CD8-positive, alpha-beta memory T cell (primary cell): Measurements from ENCODE around the gene PSMD1. TPM values are rescaled to one million over a fixed set of nuclear protein-coding genes. Genes with fewer than 3 reads are reported as not detected.

Source experiments
- CTCF ChIA-PET: fragments of 350-600 bp; sonication (Branson Sonifier 250); formaldehyde crosslinking; loops from one replicate; lab custom pipeline; 2021; ENCODE audit warnings: antibody characterized with exemption; lab: Charles Lee
- POLR2A ChIA-PET: fragments of 350-600 bp; sonication (Branson Sonifier 250); formaldehyde crosslinking; loops from one replicate; lab custom pipeline; 2021; ENCODE audit warnings: antibody characterized with exemption; lab: Charles Lee
- DNase-seq, 5 donors: peaks; one replicate each; pipeline versions ENCODE4 v3.0.0 to v3.0.0-alpha.2; 2020 to 2022; ENCODE audit warnings: mixed read lengths in 1 of 5
- H3K27ac ChIP-seq: one replicate; pipeline ENCODE4 v1.7.0; 2013; ENCODE audit warnings: low read depth, mild to moderate bottlenecking, low read length, moderate library complexity
- H3K27me3 ChIP-seq: 2 replicates; pipeline ENCODE4 v1.7.0; 2013; ENCODE audit warnings: low read length, mild to moderate bottlenecking; ENCODE audit not compliant: insufficient read depth, poor library complexity, severe bottlenecking
- H3K36me3 ChIP-seq: 2 replicates; pipeline ENCODE4 v1.7.0; 2013; ENCODE audit warnings: mild to moderate bottlenecking, low read length, moderate library complexity; ENCODE audit not compliant: insufficient read depth
- H3K4me1 ChIP-seq: 2 replicates; pipeline ENCODE4 v1.7.0; 2013; ENCODE audit warnings: mild to moderate bottlenecking, low read length, moderate library complexity; ENCODE audit not compliant: insufficient read depth
- H3K4me3 ChIP-seq: 2 replicates; pipeline ENCODE4 v1.7.0; 2013; ENCODE audit warnings: mild to moderate bottlenecking, low read length
- H3K9me3 ChIP-seq: 2 replicates; pipeline ENCODE4 v1.7.0; 2013; ENCODE audit warnings: mild to moderate bottlenecking, low read length
- H3K27ac Mint-ChIP-seq, 8 donors: one replicate each; pipeline ENCODE4 v1.8.0; 2020 to 2021; ENCODE audit warnings: mixed read lengths in 8 of 8, mild to moderate bottlenecking in 6 of 8, inconsistent platforms in 3 of 8, moderate library complexity in 3 of 8
- H3K27me3 Mint-ChIP-seq, 2 donors: one replicate each; pipeline ENCODE4 v1.8.0; 2020 to 2021; ENCODE audit warnings: mixed read lengths in 2 of 2, mild to moderate bottlenecking in 1 of 2, moderate library complexity in 1 of 2
- H3K36me3 Mint-ChIP-seq, 3 donors: one replicate each; pipeline ENCODE4 v1.8.0; 2020 to 2021; ENCODE audit warnings: mixed read lengths in 3 of 3, inconsistent platforms in 1 of 3, mild to moderate bottlenecking in 1 of 3
- H3K4me1 Mint-ChIP-seq, 3 donors: one replicate each; pipeline ENCODE4 v1.8.0; 2020 to 2021; ENCODE audit warnings: mixed read lengths in 3 of 3, inconsistent platforms in 1 of 3, mild to moderate bottlenecking in 1 of 3
- H3K4me3 Mint-ChIP-seq, 7 donors: one replicate each; pipeline ENCODE4 v1.8.0; 2020 to 2021; ENCODE audit warnings: mixed read lengths in 7 of 7, mild to moderate bottlenecking in 6 of 7, moderate library complexity in 4 of 7, inconsistent platforms in 2 of 7
- H3K9me3 Mint-ChIP-seq, 5 donors: one replicate each; pipeline ENCODE4 v1.8.0; 2020 to 2022; ENCODE audit warnings: mixed read lengths in 5 of 5, mild to moderate bottlenecking in 3 of 5, moderate library complexity in 2 of 5, inconsistent platforms in 1 of 5
- polyA plus RNA-seq: library from polyadenylated mRNA; unstranded; fragments of 300-500 nt; fragmentation: Illumina TruSeq; gene quantifications from one replicate; pipeline ENCODE4 v1.2.3, GENCODE V29; 2021
- total RNA-seq, 2 experiments: library from RNA; stranded (reverse); gene quantifications; one replicate each; pipeline ENCODE4 v1.2.3, GENCODE V29; 2021

PSMD1 gene
- total and polyA plus RNA-seq, 3 experiments from 2014 or later, result 60.6 to 176 (median 164) TPM

DNA sequence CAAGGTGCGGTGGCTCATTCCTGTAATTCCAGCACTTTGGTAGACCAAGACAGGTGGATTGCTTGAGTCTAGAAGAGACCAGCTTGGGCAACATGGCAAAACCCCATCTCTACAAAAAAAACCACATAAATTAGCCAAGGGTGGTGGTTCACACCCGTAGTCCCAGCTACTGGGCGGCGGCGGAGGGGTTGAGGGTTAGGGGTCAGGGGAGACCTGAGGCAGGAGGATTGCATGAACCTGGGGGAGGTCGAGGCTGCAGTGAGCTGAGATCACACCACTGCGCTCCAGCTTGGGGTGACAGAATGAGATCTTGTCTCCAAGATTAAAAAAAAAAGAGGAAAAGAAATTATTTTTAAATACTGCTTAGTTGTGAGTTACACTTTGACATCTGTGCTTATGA, 69.5 kb downstream of the PSMD1 start:
- H3K9me3 ChIP-seq, result no peaks in the 10 kb centered on the region
- no peak overlapping the region for H3K4me3 ChIP-seq
- Mint-ChIP-seq H3K36me3 (peaks cover 0 to 2% (median 1%) of the 10 kb centered on the region in 3 donors), H3K27ac (peak overlapping the region in 1 of 8 donors; percentile 77), H3K4me1 (peaks cover 16 to 26% (median 21%) of the 10 kb centered on the region in 3 donors), H3K27me3 (no peaks in the 10 kb centered on the region), H3K9me3 (no peaks in the 10 kb centered on the region), H3K4me3 (no peak overlapping the region)
- H3K27me3 ChIP-seq, result no peaks in the 10 kb centered on the region
- H3K27ac ChIP-seq, result no peak overlapping the region
- no peaks in the 10 kb centered on the region for H3K4me1 ChIP-seq
- DNase-seq, result no peak
- no peaks in the 10 kb centered on the region for H3K36me3 ChIP-seq
- ChIA-PET CTCF (interaction anchor here (1.1 kb wide), 1 partner anchor 326 kb away, joined by 3 read pairs; no protein-coding TSS in a partner anchor), POLR2A (no interaction called here)

DNA sequence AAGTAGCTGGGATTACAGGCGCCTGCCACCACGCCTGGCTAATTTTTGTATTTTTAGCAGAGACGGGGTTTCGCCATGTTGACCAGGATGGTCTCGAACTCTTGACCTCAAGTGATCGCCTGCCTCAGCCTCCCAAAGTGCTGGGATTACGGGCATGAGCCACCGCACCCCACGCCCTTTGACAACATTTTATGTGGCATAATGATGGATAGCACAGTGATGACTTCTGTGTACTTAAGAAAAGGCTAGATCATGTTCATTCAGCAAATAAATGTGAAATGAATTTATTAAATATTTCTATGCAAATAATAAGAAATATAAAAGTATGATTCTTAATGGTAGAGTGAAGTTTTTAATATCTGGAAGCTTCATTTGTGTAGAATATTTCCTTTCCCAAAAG, 70.8 kb downstream of the PSMD1 start:
- POLR2A ChIA-PET, result no interaction called here
- CTCF ChIA-PET, result no interaction called here
- H3K27me3 ChIP-seq, result no peaks in the 10 kb centered on the region
- no peak for DNase-seq
- no peak overlapping the region for H3K4me3 Mint-ChIP-seq
- no peak overlapping the region for H3K4me3 ChIP-seq
- H3K9me3 ChIP-seq, result no peaks in the 10 kb centered on the region
- H3K27me3 Mint-ChIP-seq, result no peaks in the 10 kb centered on the region
- H3K4me1 ChIP-seq, result no peaks in the 10 kb centered on the region
- H3K4me1 Mint-ChIP-seq, result peaks cover 16 to 26% (median 21%) of the 10 kb centered on the region in 3 donors
- no peaks in the 10 kb centered on the region for H3K36me3 ChIP-seq
- no peak overlapping the region for H3K27ac ChIP-seq
- H3K9me3 Mint-ChIP-seq, result no peaks in the 10 kb centered on the region
- H3K36me3 Mint-ChIP-seq, result peaks cover 0 to 2% (median 1%) of the 10 kb centered on the region in 3 donors
- H3K27ac Mint-ChIP-seq, result peak overlapping the region in 1 of 8 donors; percentile 68

DNA sequence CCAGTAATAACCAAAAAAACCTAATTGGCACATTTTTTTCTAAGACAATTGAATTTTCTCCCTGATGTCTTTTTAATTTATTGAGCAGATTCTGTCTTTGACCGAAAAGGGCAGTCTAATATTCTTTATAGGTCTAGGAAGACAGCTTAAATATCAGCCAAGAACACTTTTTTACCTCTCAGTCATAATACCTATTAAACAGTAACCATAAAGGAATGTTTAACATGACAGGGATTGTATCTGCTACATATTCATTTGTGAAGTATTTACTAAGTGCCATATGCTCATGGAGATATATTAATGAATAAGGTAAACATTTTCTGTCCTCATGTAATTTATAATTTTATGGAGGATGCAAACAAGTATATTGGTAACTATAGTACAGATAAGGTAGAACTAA, 71.3 kb downstream of the PSMD1 start:
- Histone ChIP-seq H3K4me1 (no peaks in the 10 kb centered on the region), H3K9me3 (no peaks in the 10 kb centered on the region), H3K27me3 (no peaks in the 10 kb centered on the region), H3K36me3 (no peaks in the 10 kb centered on the region), H3K4me3 (no peak overlapping the region), H3K27ac (no peak overlapping the region)
- CTCF ChIA-PET, result no interaction called here
- no peaks in the 10 kb centered on the region for H3K9me3 Mint-ChIP-seq
- DNase-seq, result no peak
- peak overlapping the region in 1 of 8 donors; percentile 16 for H3K27ac Mint-ChIP-seq
- peaks cover 16 to 30% (median 24%) of the 10 kb centered on the region in 3 donors for H3K4me1 Mint-ChIP-seq
- POLR2A ChIA-PET, result no interaction called here
- H3K36me3 Mint-ChIP-seq, result peaks cover 0 to 2% (median 1%) of the 10 kb centered on the region in 3 donors
- no peaks in the 10 kb centered on the region for H3K27me3 Mint-ChIP-seq
- no peak overlapping the region for H3K4me3 Mint-ChIP-seq

DNA sequence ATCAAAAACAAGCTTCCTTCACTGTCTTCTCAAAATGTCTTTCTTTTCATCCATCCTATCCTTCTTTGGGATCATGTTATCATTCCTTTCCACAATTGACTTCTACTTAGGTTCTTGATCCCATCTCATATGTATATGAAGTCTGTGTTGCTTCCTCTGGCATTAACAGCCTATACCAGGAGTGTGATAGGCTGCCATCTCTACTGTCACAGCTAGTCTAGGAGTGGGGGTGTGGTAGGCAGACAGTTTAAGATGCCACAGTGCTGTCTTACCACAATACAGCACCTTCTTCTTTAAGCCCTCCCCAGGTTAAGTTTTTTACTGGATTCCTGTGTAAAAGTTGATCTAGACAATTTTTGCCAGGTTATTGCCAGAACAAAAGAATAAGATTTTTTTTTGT, 71.9 kb downstream of the PSMD1 start:
- Histone ChIP-seq H3K36me3 (no peaks in the 10 kb centered on the region), H3K4me3 (no peak overlapping the region), H3K4me1 (no peaks in the 10 kb centered on the region), H3K9me3 (no peaks in the 10 kb centered on the region), H3K27ac (no peak overlapping the region), H3K27me3 (no peaks in the 10 kb centered on the region)
- DNase-seq, result no peak
- CTCF ChIA-PET, result no interaction called here
- Mint-ChIP-seq H3K27ac (peak overlapping the region in 1 of 8 donors; percentile 34), H3K36me3 (peaks cover 0 to 2% (median 1%) of the 10 kb centered on the region in 3 donors), H3K27me3 (no peaks in the 10 kb centered on the region), H3K4me3 (no peak overlapping the region), H3K4me1 (peaks cover 14 to 26% (median 20%) of the 10 kb centered on the region in 3 donors), H3K9me3 (no peaks in the 10 kb centered on the region)
- POLR2A ChIA-PET, result interaction anchor here (0.5 kb wide), 1 partner anchor 32 kb away, joined by 3 read pairs; no protein-coding TSS in a partner anchor

DNA sequence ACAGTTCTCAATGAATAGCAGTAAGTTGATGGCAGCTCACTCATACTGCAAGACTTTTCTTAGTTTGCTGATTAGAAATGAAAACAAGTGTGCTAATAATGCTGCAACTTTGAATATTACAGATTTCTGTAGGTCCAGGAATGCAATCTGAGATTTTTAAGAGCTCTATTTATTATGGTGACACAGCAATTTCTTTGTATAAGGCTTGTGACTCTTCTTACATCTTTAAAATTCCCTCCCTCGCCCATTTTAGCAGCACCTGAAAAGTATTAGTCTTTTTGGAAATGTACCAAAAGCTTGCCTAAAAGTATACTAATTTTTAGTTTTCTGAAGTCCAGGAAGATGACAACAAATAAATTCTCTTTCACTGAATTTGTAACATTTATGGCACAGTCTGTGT, 72.5 kb downstream of the PSMD1 start:
- Histone ChIP-seq H3K36me3 (no peaks in the 10 kb centered on the region), H3K27me3 (no peaks in the 10 kb centered on the region), H3K4me1 (no peaks in the 10 kb centered on the region), H3K27ac (no peak overlapping the region), H3K4me3 (no peak overlapping the region), H3K9me3 (no peaks in the 10 kb centered on the region)
- Mint-ChIP-seq H3K4me1 (peaks cover 10 to 19% (median 14%) of the 10 kb centered on the region in 3 donors), H3K9me3 (no peaks in the 10 kb centered on the region), H3K27ac (no peak overlapping the region), H3K36me3 (peaks cover 0 to 2% (median 1%) of the 10 kb centered on the region in 3 donors), H3K27me3 (no peaks in the 10 kb centered on the region), H3K4me3 (no peak overlapping the region)
- CTCF ChIA-PET, result no interaction called here
- no peak for DNase-seq
- POLR2A ChIA-PET, result interaction anchor here (0.5 kb wide), 1 partner anchor 32 kb away, joined by 3 read pairs; no protein-coding TSS in a partner anchor

DNA sequence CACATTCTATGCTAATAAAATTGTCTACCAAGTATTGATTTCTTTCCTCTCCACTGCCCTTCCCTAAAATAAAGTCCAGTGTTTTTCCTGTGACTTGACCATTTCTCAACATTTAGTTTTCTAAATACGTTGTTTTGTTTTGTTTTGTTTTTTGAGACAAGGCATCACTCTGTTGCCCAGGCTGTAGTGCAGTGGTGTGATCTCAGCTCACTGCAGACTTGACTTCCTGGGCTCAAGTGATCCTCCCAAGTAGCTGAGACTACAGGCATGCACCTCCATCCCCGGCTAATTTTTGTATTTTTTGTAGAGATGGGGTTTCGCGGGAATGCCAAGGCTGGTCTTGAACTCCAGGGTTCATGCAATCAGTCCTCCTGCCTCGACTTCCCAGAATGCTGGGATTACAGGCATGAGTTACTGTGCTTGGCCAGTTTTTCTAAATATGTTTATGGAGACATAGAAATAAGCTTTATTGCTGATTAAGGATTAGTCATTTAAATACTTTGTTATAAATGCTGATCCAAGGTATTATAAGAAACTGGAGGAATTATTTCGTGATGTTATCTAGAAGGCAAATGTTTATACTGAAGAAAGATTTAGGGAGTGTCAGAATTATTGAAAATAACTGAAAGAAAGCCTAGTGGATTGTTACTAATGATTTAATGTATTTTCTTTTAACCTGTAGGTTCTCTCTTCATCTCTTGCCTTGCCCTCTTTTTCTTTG, 73.8 kb downstream of the PSMD1 start:
- H3K27ac ChIP-seq, result no peak overlapping the region
- no peak for DNase-seq
- Mint-ChIP-seq H3K4me3 (no peak overlapping the region), H3K27ac (peak overlapping the region in 1 of 8 donors; percentile 88), H3K36me3 (peaks cover 0 to 2% (median 1%) of the 10 kb centered on the region in 3 donors), H3K4me1 (peaks cover 2 to 7% (median 3%) of the 10 kb centered on the region in 3 donors), H3K9me3 (no peaks in the 10 kb centered on the region), H3K27me3 (no peaks in the 10 kb centered on the region)
- POLR2A ChIA-PET, result no interaction called here
- CTCF ChIA-PET, result interaction anchor here (1.1 to 1.4 kb wide), 3 partner anchors 9 to 321 kb away, joined by 3 read pairs; no protein-coding TSS in a partner anchor
- no peaks in the 10 kb centered on the region for H3K4me1 ChIP-seq
- no peak overlapping the region for H3K4me3 ChIP-seq
- H3K27me3 ChIP-seq, result no peaks in the 10 kb centered on the region
- no peaks in the 10 kb centered on the region for H3K9me3 ChIP-seq
- H3K36me3 ChIP-seq, result no peaks in the 10 kb centered on the region

DNA sequence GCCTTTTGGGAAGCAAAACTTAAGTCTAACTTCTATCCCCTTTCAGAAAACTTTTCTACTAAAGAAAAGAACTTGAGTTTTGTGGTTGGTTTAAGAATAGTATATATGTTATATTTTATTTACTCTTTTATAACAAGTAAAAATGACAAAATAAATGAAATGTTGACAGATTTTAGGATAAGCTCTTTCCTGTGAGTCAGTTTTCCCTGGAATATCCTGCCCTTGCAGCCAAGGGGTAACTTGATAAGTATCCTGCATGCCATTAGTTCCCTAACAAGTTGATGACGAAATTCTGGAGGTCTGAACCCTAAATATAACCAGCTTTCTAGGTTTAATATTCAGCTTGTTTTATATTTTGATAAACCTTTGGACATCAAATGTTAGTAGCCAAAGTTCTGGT, 75.5 kb downstream of the PSMD1 start:
- Histone ChIP-seq H3K27ac (no peak overlapping the region), H3K4me1 (no peaks in the 10 kb centered on the region), H3K9me3 (no peaks in the 10 kb centered on the region), H3K4me3 (no peak overlapping the region), H3K36me3 (no peaks in the 10 kb centered on the region), H3K27me3 (no peaks in the 10 kb centered on the region)
- Mint-ChIP-seq H3K27ac (no peak overlapping the region), H3K36me3 (peaks cover 0 to 1% (median 0%) of the 10 kb centered on the region in 3 donors), H3K27me3 (no peaks in the 10 kb centered on the region), H3K9me3 (no peaks in the 10 kb centered on the region), H3K4me3 (no peak overlapping the region), H3K4me1 (peaks cover 2 to 5% (median 3%) of the 10 kb centered on the region in 3 donors)
- CTCF ChIA-PET, result no interaction called here
- no peak for DNase-seq
- POLR2A ChIA-PET, result no interaction called here

DNA sequence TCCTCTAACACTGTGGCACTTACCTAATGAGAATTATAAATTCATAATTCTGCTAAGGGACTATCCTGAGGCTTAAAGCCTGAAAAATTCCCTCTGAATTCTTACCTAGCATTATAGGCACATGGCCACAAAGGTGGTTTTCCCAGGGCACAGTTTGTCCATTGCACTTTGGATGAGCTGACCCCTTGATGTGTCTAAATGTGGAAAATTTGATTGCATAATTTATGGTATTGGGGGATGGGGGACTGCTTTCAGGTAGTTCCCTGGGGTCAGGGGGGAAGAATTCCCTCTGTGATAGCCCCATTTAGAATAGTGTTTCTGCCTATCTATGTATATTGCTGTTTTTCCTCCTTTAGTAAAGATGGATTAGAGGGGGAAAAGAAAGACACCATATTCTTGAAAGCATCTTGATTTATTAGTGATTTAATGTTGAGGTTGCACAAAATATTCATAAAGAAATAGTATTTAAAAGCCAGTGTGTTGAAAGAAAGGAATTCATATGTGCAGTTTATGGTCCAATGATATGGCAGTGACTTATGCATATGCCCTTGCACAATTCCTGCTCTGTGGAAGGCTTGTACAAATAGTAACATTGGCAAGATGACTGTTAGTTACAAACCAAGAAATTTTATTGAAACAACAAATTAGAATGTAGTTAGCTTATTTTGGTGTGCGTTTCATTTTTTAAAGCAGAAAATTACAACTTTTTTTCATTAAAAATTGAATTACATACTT, 76.9 kb downstream of the PSMD1 start:
- peak overlapping the region in 1 of 8 donors; percentile 14 for H3K27ac Mint-ChIP-seq
- Histone ChIP-seq H3K27me3 (no peaks in the 10 kb centered on the region), H3K4me1 (no peaks in the 10 kb centered on the region), H3K27ac (no peak overlapping the region), H3K9me3 (no peaks in the 10 kb centered on the region), H3K36me3 (no peaks in the 10 kb centered on the region), H3K4me3 (no peak overlapping the region)
- CTCF ChIA-PET, result no interaction called here
- H3K9me3 Mint-ChIP-seq, result no peaks in the 10 kb centered on the region
- POLR2A ChIA-PET, result no interaction called here
- no peak for DNase-seq
- H3K4me3 Mint-ChIP-seq, result no peak overlapping the region
- H3K36me3 Mint-ChIP-seq, result peaks cover 0 to 10% (median 0%) of the 10 kb centered on the region in 3 donors
- H3K4me1 Mint-ChIP-seq, result peaks cover under 1 to 5% (median 3%) of the 10 kb centered on the region in 3 donors
- no peaks in the 10 kb centered on the region for H3K27me3 Mint-ChIP-seq
